Measurements from ENCODE around the gene DMC1. TPM values are rescaled to one million over a fixed set of nuclear protein-coding genes. Genes with fewer than 3 reads are reported as not detected.
"Not testable (repeated sequence)": the region's sequence is repeated elsewhere in the genome, so short reads cannot be mapped to it uniquely, and the experiment has no call there.

DMC1 gene
- total RNA-seq (1 to 10 TPM; 1.6 to 2.1 TPM), polyA plus RNA-seq (ENCODE audit: insufficient read length in 6 of 6) (1 to 10 TPM; 2.7 to 5.8 (median 4.3) TPM)
- long read RNA-seq, donor 1, partial matches to known transcripts = 0 of 1 reads
- long read RNA-seq, donor 1, other reads (novel, unspliced or antisense) = 0 of 1 reads
- long read RNA-seq, donor 2, partial matches to known transcripts = 0 of 1 reads
- long read RNA-seq, donor 2, other reads (novel, unspliced or antisense) = 0 of 1 reads
- long read RNA-seq, donor 3, partial matches to known transcripts = 0 of 1 reads
- long read RNA-seq, donor 3, other reads (novel, unspliced or antisense) = 0 of 1 reads
- long read RNA-seq, donor 4 = 0 reads
- long read RNA-seq, donor 5, partial matches to known transcripts = 0 of 2 reads
- long read RNA-seq, donor 5, other reads (novel, unspliced or antisense) = 0 of 2 reads
- long read RNA-seq, donor 6, partial matches to known transcripts = 0 of 1 reads
- long read RNA-seq, donor 6, other reads (novel, unspliced or antisense) = 0 of 1 reads
- long read RNA-seq, donor 7 = 0 reads
- long read RNA-seq, donor 8 = 0 reads
- long read RNA-seq, donor 9 = 0 reads
- long read RNA-seq, donor 10 = 0 reads
- long read RNA-seq, donor 11 = 0 reads
- long read RNA-seq, donor 12, partial matches to known transcripts = 0 of 1 reads
- long read RNA-seq, donor 12, other reads (novel, unspliced or antisense) = 0 of 1 reads

- H3K9me3 ChIP-seq = no peaks in the 10 kb centered on the region
- H3K4me1 ChIP-seq = peaks cover 3 to 20% of the 10 kb centered on the region in 2 donors
- H3K36me3 ChIP-seq = no peaks in the 10 kb centered on the region
- ATAC-seq = peak; percentile 98
- peaks cover 0 to 19% of the 10 kb centered on the region in 2 donors for H3K27me3 ChIP-seq
- peak; percentile 91 to 97 (median 96) for DNase-seq
- peak within 1 kb of the TSS in 1 of 2 donors; percentile 48 for H3K27ac ChIP-seq
- intact Hi-C loops (cut with DNase I) = no loop called here
- TF ChIP-seq CTCF (IDR thresholded peaks at IDR 0.05) = no peak
- peak within 1 kb of the TSS; percentile 50 to 59 for H3K4me3 ChIP-seq
Measured at GRCh38 chr22:38569972-38570778, at the start of gene DMC1. Gene DMC1, minus strand, starts transcription at chr22:38570183. Its CDS starts 1,927 bp downstream, at chr22:38568256.

- intact Hi-C loops (cut with DNase I) = no loop called here
- DNase-seq (no peak), ATAC-seq (no peak)
- no peak overlapping the region for H3K4me3 ChIP-seq
- H3K27ac ChIP-seq = no peak overlapping the region
- no peaks in the 10 kb centered on the region for H3K36me3 ChIP-seq
- H3K4me1 ChIP-seq = peaks cover 0 to 4% of the 10 kb centered on the region in 2 donors
- no peaks in the 10 kb centered on the region for H3K27me3 ChIP-seq
- no peak for TF ChIP-seq CTCF (IDR thresholded peaks at IDR 0.05)
- peaks cover 0 to 10% of the 10 kb centered on the region in 2 donors for H3K9me3 ChIP-seq
Measured at GRCh38 chr22:38618682-38619081, 48.7 kb upstream of the DMC1 start.

GRCh38 chr22:38618258-38618657 is 48.3 kb upstream of the DMC1 start:
- intact Hi-C loops (cut with DNase I) = no loop called here
- H3K27me3 ChIP-seq = no peaks in the 10 kb centered on the region
- no peak for DNase-seq
- H3K9me3 ChIP-seq = peaks cover 0 to 10% of the 10 kb centered on the region in 2 donors
- no peak overlapping the region for H3K27ac ChIP-seq
- no peak for ATAC-seq
- H3K36me3 ChIP-seq = no peaks in the 10 kb centered on the region
- H3K4me1 ChIP-seq = peaks cover 0 to 4% of the 10 kb centered on the region in 2 donors
- no peak for TF ChIP-seq CTCF (IDR thresholded peaks at IDR 0.05)
- no peak overlapping the region for H3K4me3 ChIP-seq

- H3K4me3 ChIP-seq; intact Hi-C loops (cut with DNase I); H3K36me3 ChIP-seq; DNase-seq; H3K27me3 ChIP-seq; H3K27ac ChIP-seq; H3K4me1 ChIP-seq; ATAC-seq: not testable (repeated sequence)
- H3K9me3 ChIP-seq = peaks cover 0 to 10% of the 10 kb centered on the region in 2 donors
Measured at GRCh38 chr22:38615064-38615405, 45.1 kb upstream of the DMC1 start.

GRCh38 chr22:38614332-38615063 is 44.5 kb upstream of the DMC1 start:
- DNase-seq (no peak), ATAC-seq (no peak)
- no peak overlapping the region for H3K27ac ChIP-seq
- TF ChIP-seq CTCF (IDR thresholded peaks at IDR 0.05) = no peak
- H3K9me3 ChIP-seq = peaks cover 0 to 10% of the 10 kb centered on the region in 2 donors
- no peaks in the 10 kb centered on the region for H3K36me3 ChIP-seq
- intact Hi-C loops (cut with DNase I) = no loop called here
- no peak overlapping the region for H3K4me3 ChIP-seq
- peaks cover 0 to 4% of the 10 kb centered on the region in 2 donors for H3K4me1 ChIP-seq
- no peaks in the 10 kb centered on the region for H3K27me3 ChIP-seq
